ENCODE data around the gene HACD1.
"Not testable (repeated sequence)": the region's sequence is repeated elsewhere in the genome, so short reads cannot be mapped to it uniquely, and the experiment has no call there.

Gene HACD1

DNA sequence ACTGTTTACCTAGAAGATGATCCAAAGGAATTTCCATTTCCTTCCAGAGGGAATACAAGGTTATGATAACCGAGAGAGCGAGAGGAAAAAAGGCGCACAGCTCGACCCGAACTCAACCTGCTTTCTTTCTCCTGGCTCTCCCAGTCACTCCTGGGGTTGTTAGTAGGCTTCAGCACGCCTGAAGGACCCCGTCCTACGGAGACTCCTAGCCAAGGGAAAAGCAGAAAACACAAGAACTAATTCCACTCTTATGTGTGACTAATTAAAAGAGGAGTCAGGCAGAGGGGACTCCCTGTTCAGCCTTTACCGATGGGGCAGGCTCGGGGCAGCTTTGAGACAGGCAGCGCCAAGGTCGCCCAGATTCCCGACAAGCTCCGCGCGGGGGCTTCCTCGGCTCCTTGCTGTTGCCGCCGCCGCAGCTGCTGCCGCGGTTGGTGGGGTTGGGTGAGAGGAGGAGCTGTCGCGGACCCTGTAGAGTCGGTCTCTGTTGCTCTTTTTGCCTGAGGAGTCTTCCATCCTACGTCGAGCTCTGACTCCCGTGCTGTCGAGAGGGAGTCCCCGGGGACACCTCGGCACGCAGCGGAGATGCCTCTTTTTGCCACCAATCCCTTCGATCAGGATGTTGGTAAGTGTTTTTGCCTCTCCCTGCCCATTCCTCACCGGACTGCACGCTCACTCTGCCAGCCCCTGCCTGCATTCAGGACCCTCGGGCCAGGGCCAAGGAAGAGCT is 26.7 kb upstream of the HACD1 start, which contains the start of gene STAM:
Gene STAM (plus strand): TSS at position 397 of the 730 bp plus-strand sequence. CDS start 189 bp downstream, at position 586.
- peak; percentile 90 for DNase-seq (ENCODE audit: low read depth)

DNA sequence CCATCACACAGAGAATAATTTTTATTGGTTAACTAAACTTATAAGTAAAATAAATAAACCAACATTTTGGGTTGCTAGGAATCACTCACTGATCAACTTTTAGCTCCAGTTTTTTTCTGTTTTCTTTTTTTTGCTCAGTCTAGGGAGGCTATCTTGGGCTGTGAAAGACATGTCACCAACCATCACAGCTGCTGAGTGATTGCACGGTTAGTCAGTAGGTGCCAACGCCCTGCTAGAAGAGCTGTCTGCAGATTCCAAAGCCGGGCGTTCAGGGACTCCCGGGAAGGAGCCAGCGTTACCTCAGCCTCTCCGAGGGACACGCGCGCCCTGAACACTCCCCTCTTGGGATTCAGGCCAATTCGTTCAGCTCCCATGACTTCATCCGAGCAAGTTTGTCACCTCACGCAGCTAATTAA is 26.2 kb upstream of the HACD1 start:
- DNase-seq (ENCODE audit: low read depth) = no peak

GRCh38 chr10:17640331-17640816 is 23.2 kb upstream of the HACD1 start:
- DNase-seq (ENCODE audit: low read depth) = no peak

- no peak for DNase-seq (ENCODE audit: low read depth)
Measured at GRCh38 chr10:17637869-17638268, 20.7 kb upstream of the HACD1 start.

DNA sequence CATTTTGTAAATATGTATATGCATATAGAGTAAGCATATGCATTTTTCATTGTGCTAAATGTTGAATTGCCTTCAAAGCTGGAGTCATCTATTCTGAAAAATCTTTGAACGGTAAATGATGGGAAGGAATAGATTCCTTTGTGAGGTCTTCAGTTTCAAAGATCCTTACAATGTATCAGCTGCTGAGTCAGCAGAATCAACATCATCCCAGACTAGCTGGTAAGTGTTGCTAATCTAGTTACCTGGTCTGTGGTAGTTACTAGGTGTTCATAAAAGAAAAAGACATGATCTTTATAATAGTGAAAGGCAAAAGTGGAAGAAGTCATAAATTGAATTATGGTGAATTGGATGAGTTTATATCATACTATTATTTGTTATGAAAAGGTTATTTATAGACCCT is 16.2 kb upstream of the HACD1 start:
- no peak for DNase-seq (ENCODE audit: low read depth)

DNA sequence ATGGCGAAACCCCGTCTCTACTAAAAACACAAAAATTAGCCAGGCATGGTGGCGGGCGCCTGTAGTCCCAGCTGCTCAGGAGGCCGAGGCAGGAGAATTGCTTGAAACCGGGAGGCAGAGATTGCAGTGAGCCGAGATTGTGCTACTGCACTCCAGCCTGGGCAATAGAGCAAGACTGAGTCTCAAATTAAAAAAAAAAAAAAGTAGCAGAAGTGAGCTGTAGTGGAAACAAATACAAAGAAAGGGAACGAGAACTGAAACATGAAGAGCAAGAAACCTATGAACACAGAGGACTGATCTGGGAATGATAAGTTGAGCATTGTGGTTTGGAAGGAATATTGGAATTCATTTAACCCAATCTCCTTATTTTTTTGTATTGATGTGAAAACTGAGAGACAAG is 15.4 kb upstream of the HACD1 start:
- not testable (repeated sequence) for DNase-seq (ENCODE audit: low read depth)

DNA sequence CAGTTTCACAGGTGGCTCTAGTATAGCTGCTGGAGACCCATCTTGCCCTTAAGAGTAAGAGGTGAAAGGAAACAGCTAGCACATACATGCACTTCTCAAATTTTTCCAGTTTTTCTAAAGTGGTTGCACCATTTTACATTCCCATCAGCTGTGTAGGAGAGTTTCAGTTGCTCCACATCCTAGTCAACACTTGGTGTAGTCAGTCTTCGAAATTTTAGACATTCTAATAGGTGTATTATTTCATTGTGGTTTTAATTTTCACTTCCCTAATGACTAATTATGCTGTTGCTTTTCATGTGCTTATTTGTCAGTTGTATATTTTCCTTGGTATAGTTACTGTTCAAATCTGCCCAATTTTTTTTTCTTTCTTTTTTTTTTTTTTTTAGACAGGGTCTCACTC is 9.5 kb upstream of the HACD1 start:
- DNase-seq (ENCODE audit: low read depth) = no peak

GRCh38 chr10:17624996-17625395 is 7.8 kb upstream of the HACD1 start:
- no peak for DNase-seq (ENCODE audit: low read depth)

DNA sequence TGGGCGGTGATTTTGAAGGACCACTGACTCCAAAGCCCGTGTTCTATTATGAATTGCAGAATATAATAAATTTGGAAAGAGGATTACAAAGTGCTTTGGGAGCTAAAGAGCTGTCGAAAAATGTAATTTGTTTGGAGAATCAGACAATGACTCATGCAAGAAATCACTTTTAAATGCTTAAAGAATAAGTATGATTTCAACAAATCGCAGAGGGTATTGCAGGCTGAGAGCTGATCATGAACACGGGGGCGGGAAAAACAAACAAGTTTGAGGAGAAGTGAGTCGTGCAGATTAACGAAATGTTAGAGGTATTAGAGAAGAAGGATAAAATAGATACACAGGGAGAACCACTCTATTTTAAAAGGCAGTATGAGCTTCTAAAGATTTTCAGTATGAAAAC is 4.9 kb upstream of the HACD1 start:
- no peak for DNase-seq (ENCODE audit: low read depth)

GRCh38 chr10:17616403-17617030 is 657 bp downstream of the HACD1 start:
- DNase-seq (ENCODE audit: low read depth) = peak; percentile 0

GRCh38 chr10:17609523-17610079 is 7.6 kb downstream of the HACD1 start:
- DNase-seq (ENCODE audit: low read depth) = no peak

GRCh38 chr10:17607603-17608332 is 9.4 kb downstream of the HACD1 start:
- no peak for DNase-seq (ENCODE audit: low read depth)

- DNase-seq (ENCODE audit: low read depth) = no peak
Measured at GRCh38 chr10:17607060-17607459, 10.1 kb downstream of the HACD1 start.

DNA sequence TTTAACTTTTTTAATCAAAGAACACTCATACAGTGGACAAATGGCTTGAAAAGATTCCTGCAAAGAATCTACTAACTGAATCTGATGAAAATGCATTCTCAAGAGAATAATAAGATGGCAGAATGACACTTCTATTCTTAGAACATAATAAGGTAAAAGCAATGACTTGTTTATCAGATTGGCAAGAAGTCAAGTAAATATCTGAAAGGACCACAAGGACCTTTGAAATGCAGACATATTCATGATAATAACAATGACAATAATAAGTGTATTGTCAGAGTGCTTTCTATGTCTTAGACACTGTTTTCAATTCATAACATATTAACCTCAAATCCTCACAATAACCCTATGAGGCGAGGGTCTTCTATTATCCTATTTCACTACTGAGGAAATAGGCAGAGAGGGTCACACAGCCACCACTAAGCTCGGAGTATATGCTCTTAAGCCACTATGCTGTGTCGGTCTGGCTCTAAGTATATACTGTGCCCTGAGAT is 10.6 kb downstream of the HACD1 start:
- DNase-seq (ENCODE audit: low read depth) = no peak

GRCh38 chr10:17605936-17606335 is 11.2 kb downstream of the HACD1 start:
- DNase-seq (ENCODE audit: low read depth) = no peak

DNA sequence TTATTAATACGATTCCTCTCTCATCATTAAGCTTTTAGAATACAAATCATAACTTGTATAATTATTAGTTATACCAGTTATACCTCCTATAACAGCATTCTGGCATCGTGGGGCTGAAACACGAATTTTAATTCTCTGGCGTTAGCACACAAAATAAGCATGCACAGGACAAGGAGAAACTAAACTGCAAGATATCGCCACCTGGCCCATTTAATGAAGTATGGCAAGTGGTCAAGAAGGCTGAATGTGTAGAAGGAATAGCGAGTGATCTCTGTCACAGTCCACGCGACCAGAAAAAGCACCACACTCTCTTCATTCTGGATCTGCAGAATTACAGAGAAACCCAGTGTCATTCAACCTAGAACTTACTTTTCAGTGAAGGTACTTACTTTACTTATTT is 18.1 kb downstream of the HACD1 start:
- DNase-seq (ENCODE audit: low read depth) = no peak

DNA sequence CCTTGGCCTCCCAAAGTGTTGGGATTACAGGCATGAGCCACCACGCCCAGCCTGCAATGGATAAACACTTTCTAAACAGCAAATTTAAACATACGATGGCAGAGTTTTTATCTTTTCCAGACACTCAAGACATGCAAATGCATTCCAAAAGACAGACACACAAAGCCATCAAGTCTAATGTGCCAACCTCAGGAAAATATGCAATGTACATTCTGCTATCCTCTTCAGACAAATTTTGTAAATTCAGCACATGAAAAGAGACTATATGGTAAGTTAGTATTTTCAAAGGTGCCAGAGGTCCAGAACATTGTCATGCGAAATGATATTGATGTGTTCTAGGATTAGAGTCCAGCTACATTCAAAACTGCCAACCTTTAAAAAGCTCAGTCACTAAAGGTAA is 19.8 kb downstream of the HACD1 start:
- no peak for DNase-seq (ENCODE audit: low read depth)

DNA sequence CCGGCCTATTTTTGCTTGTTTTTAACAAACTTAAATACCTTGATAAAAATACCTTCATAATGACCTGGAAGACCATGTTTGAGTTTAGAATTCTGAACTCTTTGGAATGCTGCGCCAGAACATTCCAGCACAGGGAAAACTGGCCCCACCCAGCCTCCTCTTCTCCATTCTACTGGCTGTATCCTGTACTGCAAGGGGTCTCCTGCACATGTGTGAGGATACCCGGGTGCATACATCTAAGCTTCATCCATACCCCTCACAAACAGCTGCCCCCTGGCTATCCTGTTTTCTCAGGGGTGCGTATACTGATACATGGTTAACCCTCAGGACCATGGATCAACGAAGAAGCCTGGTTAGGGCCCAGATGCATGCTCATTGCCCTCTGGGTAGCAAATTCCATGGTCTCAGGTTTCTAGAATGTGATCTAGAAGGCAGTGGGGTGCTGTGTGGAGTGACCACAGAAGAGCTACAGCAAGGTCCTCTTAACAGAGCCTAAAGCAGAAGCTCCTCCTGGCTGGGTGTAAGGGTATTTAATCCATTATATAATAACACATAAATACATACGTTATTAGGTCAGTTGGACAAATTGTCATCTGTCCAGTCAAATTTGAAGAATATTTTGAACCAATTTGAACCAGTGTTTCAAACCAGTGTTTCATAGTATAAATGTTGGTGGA is 26.1 kb downstream of the HACD1 start:
- no peak for DNase-seq (ENCODE audit: low read depth)

GRCh38 chr10:17589316-17589715 is 27.9 kb downstream of the HACD1 start:
- DNase-seq (ENCODE audit: low read depth) = not testable (repeated sequence)

- no peak for DNase-seq (ENCODE audit: low read depth)
Measured at GRCh38 chr10:17588420-17588819, 28.8 kb downstream of the HACD1 start.

GRCh38 chr10:17587321-17587720 is 29.9 kb downstream of the HACD1 start:
- not testable (repeated sequence) for DNase-seq (ENCODE audit: low read depth)

GRCh38 chr10:17586821-17587234 is 30.3 kb downstream of the HACD1 start:
- DNase-seq (ENCODE audit: low read depth) = no peak

Measured in T follicular helper cell (primary cell).